ENCODE data around the gene ISG15.

DNA sequence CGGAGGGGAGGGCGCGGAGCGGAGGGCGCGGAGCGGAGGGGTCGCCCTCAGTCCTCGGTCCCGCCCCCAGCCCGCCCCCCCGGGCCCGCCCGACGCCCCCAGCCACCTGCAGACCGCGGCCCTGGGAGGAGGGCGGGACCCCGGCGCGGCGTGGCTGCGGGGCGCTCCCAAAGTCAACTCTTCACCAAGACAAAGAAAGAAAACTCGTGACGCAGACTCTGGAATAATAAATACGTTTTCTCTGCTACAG is 14.6 kb upstream of the ISG15 start:
- TF ChIP-seq, protein P1, sequence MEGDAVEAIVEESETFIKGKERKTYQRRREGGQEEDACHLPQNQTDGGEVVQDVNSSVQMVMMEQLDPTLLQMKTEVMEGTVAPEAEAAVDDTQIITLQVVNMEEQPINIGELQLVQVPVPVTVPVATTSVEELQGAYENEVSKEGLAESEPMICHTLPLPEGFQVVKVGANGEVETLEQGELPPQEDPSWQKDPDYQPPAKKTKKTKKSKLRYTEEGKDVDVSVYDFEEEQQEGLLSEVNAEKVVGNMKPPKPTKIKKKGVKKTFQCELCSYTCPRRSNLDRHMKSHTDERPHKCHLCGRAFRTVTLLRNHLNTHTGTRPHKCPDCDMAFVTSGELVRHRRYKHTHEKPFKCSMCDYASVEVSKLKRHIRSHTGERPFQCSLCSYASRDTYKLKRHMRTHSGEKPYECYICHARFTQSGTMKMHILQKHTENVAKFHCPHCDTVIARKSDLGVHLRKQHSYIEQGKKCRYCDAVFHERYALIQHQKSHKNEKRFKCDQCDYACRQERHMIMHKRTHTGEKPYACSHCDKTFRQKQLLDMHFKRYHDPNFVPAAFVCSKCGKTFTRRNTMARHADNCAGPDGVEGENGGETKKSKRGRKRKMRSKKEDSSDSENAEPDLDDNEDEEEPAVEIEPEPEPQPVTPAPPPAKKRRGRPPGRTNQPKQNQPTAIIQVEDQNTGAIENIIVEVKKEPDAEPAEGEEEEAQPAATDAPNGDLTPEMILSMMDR (conservative IDR thresholded peaks at IDR 0.05; ENCODE audit: low read length), result no peak
- TF ChIP-seq EZH2phosphoT487 (IDR thresholded peaks at IDR 0.05; ENCODE audit: borderline replicate concordance), result no peak

Measured in Loucy (cell line).